ENCODE results near the gene RNLS.

Gene RNLS

GRCh38 chr10:88461426-88461825, 121.7 kb downstream of the RNLS start (continued):
- TF ChIP-seq ZSCAN18 (tag by site-specific recombination; IDR thresholded peaks at IDR 0.05) (no peak), ZNF660 (tag by site-specific recombination; IDR thresholded peaks at IDR 0.05) (no peak), SP2 (tag by site-specific recombination; IDR thresholded peaks at IDR 0.05) (no peak), ZNF624 (tag by site-specific recombination; IDR thresholded peaks at IDR 0.05) (no peak), ZBTB17 (tag by site-specific recombination; IDR thresholded peaks at IDR 0.05) (no peak), ZNF488 (tag by site-specific recombination; IDR thresholded peaks at IDR 0.05) (no peak), INSM2 (tag by site-specific recombination; IDR thresholded peaks at IDR 0.05) (no peak), HOXD13 (CRISPR knock-in tag; IDR thresholded peaks at IDR 0.05; ENCODE audit: borderline replicate concordance) (no peak), ZNF223 (tag by site-specific recombination; IDR thresholded peaks at IDR 0.05) (no peak)

- Histone ChIP-seq H3K36me3 (ENCODE audit: control insufficient read depth in 2 of 2, insufficient read depth in 1 of 2, low read length in 2 of 2) (no peaks in the 10 kb centered on the region), H3K9me3 (ENCODE audit: control insufficient read depth, insufficient read depth, low read depth, low read length) (no peaks in the 10 kb centered on the region), H3K27ac (ENCODE audit: extremely low read depth, low read depth, low read length) (no peak overlapping the region), H3K4me1 (ENCODE audit: control insufficient read depth, insufficient read depth, low read length) (no peaks in the 10 kb centered on the region), H3K4me3 (ENCODE audit: low read depth, low read length) (no peak overlapping the region)
- POLR2A ChIA-PET, result no interaction called here
- TF ChIP-seq ZNF404 (tag by site-specific recombination; IDR thresholded peaks at IDR 0.05), result no peak
- no peak for TF ChIP-seq GLI4 (tag by site-specific recombination; IDR thresholded peaks at IDR 0.05)
- TF ChIP-seq FEZF1 (tag by site-specific recombination; IDR thresholded peaks at IDR 0.05), result no peak
- CTCF ChIA-PET, result interaction anchor here (0.7 to 2.0 kb wide), 2 partner anchors 16 to 20 kb away, joined by 4 read pairs; no protein-coding TSS in a partner anchor
Measured at GRCh38 chr10:88459530-88459929, 123.6 kb downstream of the RNLS start.

- ChIA-PET CTCF (interaction anchor here (0.6 to 0.7 kb wide), 3 partner anchors 61 to 469 kb away, joined by 3 to 5 read pairs (median 3); no protein-coding TSS in a partner anchor), POLR2A (no interaction called here)
- Histone ChIP-seq H3K4me1 (ENCODE audit: control insufficient read depth, insufficient read depth, low read length) (no peaks in the 10 kb centered on the region), H3K4me3 (ENCODE audit: low read depth, low read length) (no peak overlapping the region), H3K27ac (ENCODE audit: extremely low read depth, low read depth, low read length) (no peak overlapping the region), H3K9me3 (ENCODE audit: control insufficient read depth, insufficient read depth, low read depth, low read length) (no peaks in the 10 kb centered on the region), H3K36me3 (ENCODE audit: control insufficient read depth in 2 of 2, insufficient read depth in 1 of 2, low read length in 2 of 2) (no peaks in the 10 kb centered on the region)
- TF ChIP-seq ZNF433 (tag by site-specific recombination; IDR thresholded peaks at IDR 0.05; ENCODE audit: low read depth), result no peak
- peak; percentile 76 for TF ChIP-seq ZFHX2 (tag by site-specific recombination; conservative IDR thresholded peaks at IDR 0.05)
- no peak for TF ChIP-seq RBAK (tag by site-specific recombination; IDR thresholded peaks at IDR 0.05)
- TF ChIP-seq ZNF513 (tag by site-specific recombination; IDR thresholded peaks at IDR 0.05), result no peak
- no peak for TF ChIP-seq ZNF366 (tag by site-specific recombination; conservative IDR thresholded peaks at IDR 0.05)
- peak; percentile 77 for TF ChIP-seq EGR2 (tag by site-specific recombination; IDR thresholded peaks at IDR 0.05; ENCODE audit: low read depth)
Measured at GRCh38 chr10:88458209-88458608, 124.9 kb downstream of the RNLS start.
